A549 treated with CpdA at 1 μM for 4 hours (cell line): ENCODE results near the gene NR1I2. TPM values are rescaled to one million over a fixed set of nuclear protein-coding genes. Genes with fewer than 3 reads are reported as not detected.

Experiments
- total RNA-seq: library from RNA; stranded (reverse); fragments of 200-300 nt; extraction: Qiagen RNA extraction; gene quantifications from 5 replicates; pipeline ENCODE4 v1.2.3, GENCODE V29; 2022; ENCODE audit warnings: low read depth

Gene NR1I2
- total RNA-seq, result not detected in 5 replicates

DNA sequence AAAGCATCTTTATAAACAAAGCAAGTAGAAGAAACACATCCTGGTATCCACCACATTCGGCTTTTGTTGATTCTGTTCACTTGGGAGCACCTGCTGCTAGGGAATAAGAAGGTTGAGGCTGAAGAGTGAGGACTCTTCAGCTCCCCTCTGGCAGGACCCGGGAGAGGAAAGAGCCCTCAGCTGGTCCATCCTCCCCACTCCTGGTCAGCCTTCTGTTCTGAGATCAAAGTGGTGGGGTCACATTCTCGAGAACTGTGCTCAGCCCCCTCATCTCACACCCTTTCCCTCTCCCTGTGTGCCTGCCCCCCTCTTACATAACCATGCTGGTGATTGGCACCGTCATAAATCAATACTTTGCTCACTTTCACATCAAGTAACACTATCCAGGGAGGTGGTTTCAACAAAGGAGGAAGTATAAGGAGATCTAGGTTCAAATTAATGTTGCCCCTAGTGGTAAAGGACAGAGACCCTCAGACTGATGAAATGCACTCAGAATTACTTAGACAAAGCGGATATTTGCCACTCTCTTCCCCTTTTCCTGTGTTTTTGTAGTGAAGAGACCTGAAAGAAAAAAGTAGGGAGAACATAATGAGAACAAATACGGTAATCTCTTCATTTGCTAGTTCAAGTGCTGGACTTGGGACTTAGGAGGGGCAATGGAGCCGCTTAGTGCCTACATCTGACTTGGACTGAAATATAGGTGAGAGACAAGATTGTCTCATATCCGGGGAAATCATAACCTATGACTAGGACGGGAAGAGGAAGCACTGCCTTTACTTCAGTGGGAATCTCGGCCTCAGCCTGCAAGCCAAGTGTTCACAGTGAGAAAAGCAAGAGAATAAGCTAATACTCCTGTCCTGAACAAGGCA, at the start of gene NR1I2:
Gene NR1I2, plus strand, starts transcription at position 772 of the 869 bp plus-strand sequence.

Other genes starting within 250 kb of the NR1I2 start
- not detected in 5 replicates for gene CD80, start 222.5 kb upstream of the NR1I2 start, total RNA-seq
- gene ADPRH, start 202.6 kb upstream of the NR1I2 start, total RNA-seq, result 2.8 to 3.8 TPM (median 2.9 TPM) in 5 replicates
- 0.33 to 0.50 TPM (median 0.37 TPM) in 4 of 5 replicates, not detected in the other for gene PLA1A, start 184.2 kb upstream of the NR1I2 start, total RNA-seq
- gene POPDC2, start 121.5 kb upstream of the NR1I2 start, total RNA-seq, result 0.18 to 0.37 TPM (median 0.22 TPM) in 4 of 5 replicates, not detected in the other
- gene COX17, start 104.7 kb upstream of the NR1I2 start, total RNA-seq, result 98.4 to 137 TPM (median 112 TPM) in 5 replicates
- gene CFAP91, start 79.1 kb upstream of the NR1I2 start, total RNA-seq, result 0.21 to 0.40 TPM (median 0.34 TPM) in 3 of 5 replicates, not detected in the others